ENCODE measurements around the gene C1orf210. TPM values are rescaled to one million over a fixed set of nuclear protein-coding genes. Genes with fewer than 3 reads are reported as not detected.

Gene C1orf210
- total and polyA plus RNA-seq, 2 of the 4 experiments (the other 2 are of a cell fraction): not detected

DNA sequence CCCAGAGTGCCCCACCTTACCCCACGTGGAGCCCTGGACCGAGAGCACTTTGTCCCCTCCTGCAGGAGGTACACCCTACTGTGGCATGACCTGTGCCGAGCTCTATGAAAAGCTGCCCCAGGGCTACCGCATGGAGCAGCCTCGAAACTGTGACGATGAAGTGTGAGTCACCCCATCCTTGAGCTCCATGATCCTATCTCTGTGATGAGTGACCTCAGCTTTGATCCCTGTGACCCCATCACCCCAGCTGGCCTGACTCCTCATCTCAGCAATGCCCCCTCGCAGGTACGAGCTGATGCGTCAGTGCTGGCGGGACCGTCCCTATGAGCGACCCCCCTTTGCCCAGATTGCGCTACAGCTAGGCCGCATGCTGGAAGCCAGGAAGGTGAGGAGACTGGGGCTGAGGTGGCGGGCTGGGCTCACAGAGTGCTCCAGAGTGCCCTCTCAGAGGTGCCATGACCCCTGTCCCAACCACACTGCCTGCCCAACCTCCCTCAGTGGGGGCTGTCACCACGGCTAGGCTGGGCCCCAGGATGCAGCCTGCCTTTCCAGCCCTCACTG is 36.0 kb upstream of the C1orf210 start:
- no peak overlapping the region for H4K91ac ChIP-seq (ENCODE audit: insufficient read depth, low read depth, low read length)
- H3K4me3 ChIP-seq (ENCODE audit: insufficient read depth, low read depth, low read length): no peak overlapping the region
- in situ Hi-C loops (cut with MboI; ENCODE audit: low sequenced_read_pairs) (no loop called here), intact Hi-C loops (cut with micrococcal nuclease) (no loop called here), dilution Hi-C loops (cut with HindIII; ENCODE audit: low sequenced_read_pairs, unreplicated experiment) (no loop called here)
- H3K4me2 ChIP-seq (ENCODE audit: low read depth, low read length): no peak overlapping the region
- H3K23ac ChIP-seq (ENCODE audit: low read depth, low read length): no peak overlapping the region
- no peak overlapping the region for H2AK5ac ChIP-seq (ENCODE audit: low read depth, low read length)
- no peak overlapping the region for H3K14ac ChIP-seq (replicated peaks; ENCODE audit: low read depth, low read length)
- no TSS peak for BruUV-seq (replicated peaks)
- H2BK15ac ChIP-seq (ENCODE audit: low read depth, low read length): no peak overlapping the region
- no peaks in the 10 kb centered on the region for H3K27me3 ChIP-seq (ENCODE audit: control insufficient read depth, insufficient read depth, low read length)
- WGBS, 2 experiments (ENCODE audit: extremely low coverage in 2 of 2, insufficient read length in 1 of 2): no CpG with 5 or more reads among the region's 16 CpGs
- H3K4ac ChIP-seq (ENCODE audit: low read depth, low read length): no peak overlapping the region
- DNase-seq: no peak
- no peaks in the 10 kb centered on the region for H4K20me1 ChIP-seq (ENCODE audit: insufficient read depth, low read length)
- peaks cover 6% of the 10 kb centered on the region for H3K4me1 ChIP-seq (ENCODE audit: control insufficient read depth, insufficient read depth, low read length)
- ATAC-seq (ENCODE audit: low read depth): no peak
- TF ChIP-seq CTCF (conservative IDR thresholded peaks at IDR 0.05; ENCODE audit: low read depth, low read length): no peak
- no peak for TF ChIP-seq NFE2L2 (IDR thresholded peaks at IDR 0.05; ENCODE audit: low read depth, low read length)
- TF ChIP-seq, protein P1, sequence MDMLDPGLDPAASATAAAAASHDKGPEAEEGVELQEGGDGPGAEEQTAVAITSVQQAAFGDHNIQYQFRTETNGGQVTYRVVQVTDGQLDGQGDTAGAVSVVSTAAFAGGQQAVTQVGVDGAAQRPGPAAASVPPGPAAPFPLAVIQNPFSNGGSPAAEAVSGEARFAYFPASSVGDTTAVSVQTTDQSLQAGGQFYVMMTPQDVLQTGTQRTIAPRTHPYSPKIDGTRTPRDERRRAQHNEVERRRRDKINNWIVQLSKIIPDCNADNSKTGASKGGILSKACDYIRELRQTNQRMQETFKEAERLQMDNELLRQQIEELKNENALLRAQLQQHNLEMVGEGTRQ (IDR thresholded peaks at IDR 0.05; ENCODE audit: low read depth, low read length): no peak
- no peak for TF ChIP-seq RAD21 (IDR thresholded peaks at IDR 0.05; ENCODE audit: low read length)
- TF ChIP-seq CEBPB (IDR thresholded peaks at IDR 0.05; ENCODE audit: low read depth, low read length): no peak
- no peak for TF ChIP-seq POLR2A (IDR thresholded peaks at IDR 0.05; ENCODE audit: low read depth, low read length)
- TF ChIP-seq MXI1 (IDR thresholded peaks at IDR 0.05; ENCODE audit: borderline replicate concordance, low read depth, low read length): no peak
- no peak for TF ChIP-seq FOS (IDR thresholded peaks at IDR 0.05; ENCODE audit: low read depth, low read length)
- no peak for TF ChIP-seq MAFK (IDR thresholded peaks at IDR 0.05; ENCODE audit: low read depth, low read length)
- no peak for TF ChIP-seq BHLHE40 (IDR thresholded peaks at IDR 0.05; ENCODE audit: low read depth, low read length)
- TF ChIP-seq CHD1 (IDR thresholded peaks at IDR 0.05; ENCODE audit: low read depth, low read length): no peak
- TF ChIP-seq RCOR1 (IDR thresholded peaks at IDR 0.05; ENCODE audit: insufficient replicate concordance, low read length): no peak
- no peak for TF ChIP-seq SMC3 (IDR thresholded peaks at IDR 0.05; ENCODE audit: low read depth, low read length)
- no peak overlapping the region for H2BK120ac ChIP-seq (ENCODE audit: low read depth, low read length)
- H2AK9ac ChIP-seq (replicated peaks; ENCODE audit: low read depth, low read length, poor library complexity): no peak overlapping the region
- H4K8ac ChIP-seq (ENCODE audit: low read depth in 2 of 2, low read length in 2 of 2): no peak overlapping the region
- no peak overlapping the region for H3K56ac ChIP-seq (ENCODE audit: extremely low read depth, insufficient read depth, low read length)
- H3K18ac ChIP-seq (ENCODE audit: low read depth, low read length): no peak overlapping the region
- peaks cover 3% of the 10 kb centered on the region; the same call in 1 of the 2 replicates for H3K9me1 ChIP-seq (ENCODE audit: insufficient read depth, low read length)
- H2BK20ac ChIP-seq (ENCODE audit: low read depth, low read length): no peak overlapping the region
- H3K9me3 ChIP-seq (ENCODE audit: control insufficient read depth, insufficient read depth, low read length): no peaks in the 10 kb centered on the region
- POLR2A ChIA-PET (ENCODE audit: unreplicated experiment): no interaction called here
- no peak overlapping the region for H4K5ac ChIP-seq (ENCODE audit: low read depth, low read length)
- H3K79me1 ChIP-seq (ENCODE audit: low read depth in 1 of 2, low read length in 2 of 2): no peaks in the 10 kb centered on the region
- CTCF ChIA-PET: interaction anchor here (1.0 kb wide), 1 partner anchor 23 kb away, joined by 3 read pairs; no protein-coding TSS in a partner anchor
- H3K36me3 ChIP-seq (ENCODE audit: control insufficient read depth, insufficient read depth, low read length): no peaks in the 10 kb centered on the region
- no peak overlapping the region for H2BK5ac ChIP-seq (ENCODE audit: low read depth, low read length, poor library complexity, severe bottlenecking)
- H2AFZ ChIP-seq (replicated peaks; ENCODE audit: low read length, poor library complexity): peak overlapping the region; percentile 14
- H3K27ac ChIP-seq (ENCODE audit: insufficient read depth, low read length): no peak overlapping the region
- no peak overlapping the region for H3K9ac ChIP-seq (ENCODE audit: low read depth, low read length)
